ENCODE measurements around the gene GLDC.
"Not testable (repeated sequence)": the region's sequence is repeated elsewhere in the genome, so short reads cannot be mapped to it uniquely, and the experiment has no call there.

Gene GLDC

DNA sequence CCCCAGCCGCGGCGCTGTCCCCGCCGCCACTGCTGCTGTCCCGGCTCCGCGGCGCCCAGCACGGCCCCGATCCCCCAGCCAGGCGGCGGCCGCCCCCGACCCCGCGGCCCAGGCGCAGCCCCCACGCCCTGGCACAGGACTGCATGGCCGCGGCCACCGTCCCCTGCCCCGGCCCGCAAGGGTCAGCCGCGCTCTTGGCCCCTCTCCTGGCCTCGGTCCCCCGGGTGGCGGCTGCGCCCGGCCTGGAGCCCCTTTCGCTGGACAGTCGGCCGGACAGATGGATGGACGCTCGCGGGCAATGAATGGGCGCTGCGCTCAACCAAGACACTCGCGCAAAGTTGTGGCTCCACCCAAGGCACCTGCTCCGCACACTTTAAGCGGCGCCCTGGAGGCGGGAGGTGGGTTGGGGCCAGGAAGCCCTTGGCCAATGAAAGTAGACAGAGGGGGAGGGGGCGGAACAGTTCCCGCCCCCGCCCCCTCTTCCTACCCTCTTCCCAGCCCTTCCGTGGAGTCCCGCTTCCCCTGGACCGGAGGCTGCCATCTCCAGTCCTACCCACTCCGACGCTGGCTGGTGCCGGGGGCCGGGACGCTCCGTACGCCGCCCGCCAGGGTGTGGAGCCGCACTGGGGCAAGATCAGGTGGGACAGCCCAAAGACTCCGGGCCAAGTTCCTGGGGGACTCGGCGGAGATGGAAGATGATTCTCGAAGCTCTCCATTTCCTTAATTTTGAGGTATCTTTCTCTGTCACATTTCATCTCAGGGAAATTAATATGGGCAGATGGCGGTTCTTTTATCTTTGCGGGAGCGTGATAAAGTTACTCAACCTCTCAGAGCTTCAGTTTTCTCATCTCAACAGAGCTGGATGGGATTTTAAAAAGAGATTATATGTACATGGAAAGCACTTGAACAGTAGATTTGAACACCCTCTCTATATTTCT lies at the start of gene GLDC:
GLDC (minus strand) TSS at position 375 of the 938 bp plus-strand sequence; CDS start at position 145, 230 bp downstream.
- peak; percentile 77 for DNase-seq

DNA sequence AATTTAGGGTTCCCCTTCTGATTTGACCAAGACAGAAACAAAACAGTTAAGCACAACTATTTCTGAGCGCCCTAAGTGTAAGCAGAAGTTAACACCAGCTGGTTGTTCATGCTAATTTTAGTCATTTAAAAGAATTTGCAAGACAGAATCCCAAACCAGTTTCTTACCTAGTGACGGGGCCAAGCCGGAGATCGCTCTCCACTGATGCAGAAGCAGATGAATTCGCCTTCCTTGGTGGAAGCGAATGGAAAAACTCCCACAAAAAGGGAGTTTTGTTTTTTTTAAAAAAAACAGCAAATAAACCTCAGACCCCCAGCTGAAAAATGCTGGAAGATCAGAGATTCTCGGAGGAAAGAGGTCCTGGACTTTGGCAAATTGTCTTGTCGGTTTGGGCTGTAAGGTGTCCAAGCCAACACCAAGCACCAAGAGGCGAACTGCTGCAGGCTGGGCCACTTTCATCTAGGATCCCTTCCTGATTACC lies 47.4 kb upstream of the GLDC start:
- no peak for DNase-seq

DNA sequence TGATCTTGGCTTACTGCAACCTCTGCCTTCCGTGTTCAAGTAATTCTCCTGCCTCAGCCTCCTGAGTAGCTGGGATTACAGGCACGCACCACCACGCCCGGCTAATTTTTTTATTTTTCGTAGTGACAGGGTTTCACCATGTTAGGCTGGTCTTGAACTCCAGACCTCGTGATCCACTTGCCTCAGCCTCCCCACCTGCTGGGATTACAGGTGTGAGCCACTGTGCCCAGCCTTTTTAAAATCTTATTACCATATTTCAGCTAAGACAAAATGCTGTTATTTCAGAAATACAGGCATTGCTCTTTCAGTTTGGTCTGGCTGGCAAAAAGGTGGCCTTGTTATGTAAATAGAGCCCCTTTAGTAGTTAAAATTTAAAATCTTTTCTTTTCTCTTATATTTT lies 46.9 kb upstream of the GLDC start:
- no peak for DNase-seq

DNA sequence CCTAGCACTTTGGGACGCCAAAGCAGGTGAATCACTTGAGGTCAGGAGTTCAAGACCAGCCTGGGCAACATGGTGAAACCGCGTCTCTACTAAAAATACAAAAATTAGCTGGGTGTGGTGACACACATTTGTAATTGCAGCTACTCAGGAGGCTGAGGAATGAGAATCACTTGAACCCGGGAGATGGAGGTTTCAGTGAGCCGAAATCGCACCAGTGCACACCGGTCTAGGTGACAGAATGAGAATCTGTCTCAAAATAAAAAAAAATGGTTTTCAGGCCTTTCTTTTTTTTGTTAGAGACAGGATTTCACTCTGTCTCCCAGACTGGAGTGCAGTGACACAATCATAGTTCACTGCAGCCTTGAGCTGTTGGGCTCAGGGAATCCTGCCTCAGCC lies 45.1 kb upstream of the GLDC start:
- DNase-seq, result not testable (repeated sequence)

DNA sequence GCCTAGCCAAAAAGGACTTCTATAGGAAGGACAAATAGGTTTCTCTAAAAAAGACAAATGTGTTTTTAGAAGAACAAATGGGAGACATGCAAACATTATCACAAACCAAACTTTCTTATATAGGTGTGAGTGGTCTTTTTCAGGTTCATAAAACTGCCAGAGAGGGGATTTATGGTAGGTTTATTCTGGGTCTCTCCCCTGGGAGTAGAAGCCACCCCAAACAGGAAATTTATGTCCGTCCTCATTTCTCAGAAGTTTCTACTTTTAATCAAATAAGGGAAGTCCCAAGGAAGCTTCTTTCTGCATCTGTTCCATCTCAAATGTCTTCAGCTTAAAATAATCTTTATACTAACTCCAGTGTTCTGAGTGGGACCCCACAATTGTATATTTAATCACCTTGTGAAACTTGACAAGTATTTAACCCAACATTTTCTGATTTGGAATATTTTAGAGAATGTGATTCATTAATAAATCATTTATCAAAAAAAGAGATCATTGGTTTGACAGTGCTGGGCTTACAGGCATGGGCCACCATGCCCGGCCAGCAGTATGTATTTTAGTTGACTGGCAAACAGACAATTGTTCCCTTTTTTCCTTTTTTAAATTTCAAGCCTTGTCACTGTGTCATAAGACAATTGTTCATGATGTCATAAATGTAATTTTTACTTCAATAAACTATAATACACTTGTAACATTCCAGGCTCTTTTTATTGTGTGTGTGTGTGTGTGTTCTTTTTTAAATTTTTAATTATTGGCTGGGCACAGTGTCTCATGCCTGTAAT lies 44.6 kb upstream of the GLDC start:
- no peak for DNase-seq

DNA sequence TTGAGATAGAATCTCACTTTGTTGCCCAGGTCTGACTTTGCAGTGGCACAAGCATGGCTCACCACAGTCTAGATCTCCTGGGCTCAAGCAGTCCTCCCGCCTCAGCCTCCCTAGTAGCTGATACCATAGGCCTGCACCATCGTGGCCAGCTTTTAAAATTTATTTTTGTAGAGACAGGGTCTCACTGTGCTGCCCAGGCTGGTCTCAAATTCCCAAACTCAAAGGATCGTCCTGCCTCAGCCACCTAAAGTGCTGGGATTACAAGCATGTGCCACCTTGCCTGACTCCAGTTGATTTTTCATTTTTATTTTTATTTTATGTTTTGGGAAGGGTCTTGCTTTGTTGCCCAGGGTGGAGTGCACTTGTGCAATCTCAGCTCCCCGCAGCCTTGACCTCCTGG lies 41.7 kb upstream of the GLDC start:
- DNase-seq, result no peak

DNA sequence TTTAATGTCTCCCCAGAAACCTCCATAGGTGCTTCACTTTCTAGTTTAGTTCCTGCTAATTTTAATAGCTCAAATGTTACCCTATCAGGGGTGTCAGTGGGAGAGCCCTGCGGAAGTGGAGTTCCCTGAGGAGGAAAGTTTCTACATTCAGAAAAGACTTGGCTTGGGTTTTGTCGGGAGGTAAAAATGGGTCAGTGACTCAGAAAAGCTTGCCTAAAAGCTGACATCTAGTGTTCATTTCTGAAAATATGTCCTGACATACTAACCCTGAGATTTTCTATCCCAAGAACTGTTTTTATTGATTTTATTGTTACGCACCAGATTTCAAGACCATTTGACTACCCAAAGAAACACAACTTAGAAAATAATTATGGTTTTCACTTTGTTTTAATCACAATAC lies 40.9 kb upstream of the GLDC start:
- DNase-seq, result peak; percentile 25

DNA sequence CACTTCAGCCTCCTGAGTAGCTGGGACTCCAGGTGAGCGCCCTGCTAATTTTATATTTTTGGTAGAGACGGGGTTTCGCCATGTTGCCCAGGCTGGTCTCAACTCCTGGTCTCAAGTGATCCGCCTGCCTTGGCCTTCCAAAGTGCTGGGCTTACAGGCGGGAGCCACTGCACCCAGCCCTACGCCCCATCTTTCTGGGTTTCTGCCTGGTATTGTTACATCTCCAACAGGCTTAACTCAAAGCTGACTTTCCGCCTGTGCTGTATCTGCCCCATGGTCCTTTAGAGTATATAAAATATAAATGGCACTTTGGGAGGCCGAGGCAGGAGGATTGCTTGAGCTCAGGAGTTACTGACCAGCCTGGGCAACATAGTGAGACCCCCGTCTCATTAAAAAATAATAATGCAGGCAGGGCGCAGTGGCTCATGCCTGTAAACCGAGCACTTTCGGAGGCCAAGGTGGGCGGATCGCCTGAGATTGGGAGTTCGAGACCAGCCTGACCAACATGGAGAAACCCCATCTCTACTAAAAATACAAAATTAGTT lies 36.5 kb upstream of the GLDC start:
- DNase-seq, result no peak

DNA sequence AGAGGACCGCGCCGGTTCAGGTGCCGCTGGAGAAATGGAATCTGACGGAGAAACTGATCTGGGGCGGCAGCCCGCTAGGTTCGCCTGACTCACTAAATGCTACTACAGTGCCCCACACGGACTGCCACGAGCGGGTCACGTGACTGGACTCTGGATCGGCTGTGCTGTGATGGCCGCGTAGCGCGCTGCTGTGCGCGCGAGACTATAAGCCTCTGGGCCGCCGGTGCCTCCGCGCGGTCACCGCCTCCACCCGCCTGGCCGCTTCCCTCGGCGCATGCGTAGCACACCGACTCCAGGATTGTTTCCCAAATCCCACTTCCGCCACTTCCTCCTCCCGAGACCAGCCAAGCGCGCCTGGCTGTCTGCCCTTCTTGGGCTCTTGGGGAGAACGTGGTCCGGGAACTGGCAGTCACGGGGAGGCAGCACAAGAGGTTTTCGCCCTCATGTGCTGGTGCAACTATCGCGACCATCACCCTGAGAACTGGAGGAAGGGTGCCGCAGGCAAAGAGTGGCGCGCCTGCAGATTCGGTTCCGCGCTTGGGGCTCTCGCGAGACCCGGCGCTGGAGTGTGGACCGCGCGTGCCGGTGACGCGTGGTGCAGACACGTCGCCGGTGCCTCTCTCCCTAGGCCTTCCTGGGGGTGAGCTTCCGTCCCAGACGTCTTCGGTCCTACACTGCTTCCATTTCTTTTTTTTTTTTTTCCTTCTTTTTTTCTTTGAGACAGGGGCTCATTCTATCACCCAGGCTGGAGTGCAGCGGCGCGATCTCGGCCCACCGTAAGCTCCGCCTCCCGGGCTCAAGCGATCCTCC lies 35.8 kb upstream of the GLDC start:
- peak; percentile 97 for DNase-seq

DNA sequence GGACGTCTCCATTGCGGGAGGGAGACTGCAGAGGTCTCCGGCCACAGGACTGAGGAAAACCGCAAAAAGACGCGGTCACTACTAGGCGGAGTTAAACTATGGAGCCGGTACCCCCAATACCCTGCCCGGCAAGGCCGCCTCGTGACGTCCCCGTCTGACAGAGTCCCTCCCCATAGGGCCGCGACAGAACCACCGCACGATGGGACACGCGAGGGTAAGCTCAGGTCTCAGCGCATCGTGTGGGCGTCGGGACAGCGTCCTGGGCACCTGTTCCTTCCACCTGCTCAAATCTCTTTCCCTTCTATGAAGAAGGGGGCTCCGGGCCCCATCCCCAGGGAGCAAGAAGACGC lies 35.2 kb upstream of the GLDC start:
- peak; percentile 82 for DNase-seq

DNA sequence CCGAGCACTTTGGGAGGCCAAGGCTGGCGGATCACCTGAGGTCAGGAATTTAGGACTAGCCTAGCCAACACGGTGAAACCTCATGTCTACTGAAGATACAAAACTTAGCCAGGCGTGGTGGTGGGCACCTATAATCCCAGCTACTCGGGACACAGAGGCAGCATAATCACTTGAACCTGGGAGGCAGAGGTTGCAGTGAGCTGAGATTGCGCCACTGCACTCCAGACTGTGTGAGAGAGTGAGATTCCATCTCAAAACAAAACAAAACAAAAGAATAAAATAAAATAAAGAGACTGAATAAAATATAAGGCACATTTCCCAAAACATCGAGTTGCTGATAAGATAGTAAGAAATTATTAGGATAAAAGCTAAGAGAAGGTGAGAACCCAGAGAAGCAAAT lies 32.3 kb upstream of the GLDC start:
- DNase-seq, result no peak

DNA sequence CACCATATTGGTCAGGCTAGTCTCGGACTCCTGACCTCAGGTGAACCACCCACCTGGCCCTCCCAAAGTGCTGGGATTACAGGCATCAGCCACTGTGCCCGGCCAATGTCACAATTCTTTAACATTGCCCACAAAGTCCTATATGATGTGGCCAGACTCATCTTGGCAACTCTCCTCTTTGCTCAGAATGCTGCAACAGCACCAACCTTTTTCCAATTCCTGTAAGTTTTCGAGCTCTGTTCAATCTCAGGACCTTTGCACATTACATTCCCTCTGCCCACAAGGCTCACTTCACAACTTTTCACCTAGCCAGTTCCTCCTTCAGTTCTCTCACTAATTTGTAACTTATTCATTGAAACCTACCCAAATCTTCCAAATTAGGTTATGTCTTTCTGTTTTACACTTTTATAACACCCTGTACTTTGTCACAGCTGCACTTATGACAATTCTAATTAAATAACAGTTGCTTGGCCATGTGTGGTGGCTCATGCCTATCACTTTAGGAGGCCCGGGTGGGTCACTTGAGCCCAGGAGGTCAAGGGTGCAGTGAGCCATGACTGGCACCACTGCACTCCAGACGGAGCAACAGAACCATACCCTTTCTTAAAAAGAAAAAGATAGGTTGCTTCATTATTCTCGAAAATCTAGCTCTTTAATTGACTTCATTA lies 30.9 kb upstream of the GLDC start:
- DNase-seq, result no peak

DNA sequence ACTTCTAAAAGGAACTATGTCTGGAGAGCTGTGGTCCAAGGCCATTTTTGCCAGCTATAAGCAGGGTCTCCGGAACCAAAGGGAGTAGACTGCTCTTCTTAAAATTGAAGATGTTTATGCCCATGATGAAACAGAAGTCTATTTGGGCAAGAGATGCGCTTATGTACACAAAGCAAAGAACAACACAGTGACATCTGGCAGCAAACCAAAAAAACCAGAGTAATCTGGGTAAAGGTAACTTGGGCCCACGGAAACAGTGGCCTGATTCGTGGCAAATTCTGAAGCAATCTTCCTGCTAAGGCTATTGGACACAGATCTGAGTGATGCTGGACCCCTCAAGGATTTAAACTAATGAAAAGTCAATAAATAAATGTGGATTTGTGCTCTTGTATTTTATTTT lies 29.7 kb upstream of the GLDC start:
- DNase-seq, result no peak

DNA sequence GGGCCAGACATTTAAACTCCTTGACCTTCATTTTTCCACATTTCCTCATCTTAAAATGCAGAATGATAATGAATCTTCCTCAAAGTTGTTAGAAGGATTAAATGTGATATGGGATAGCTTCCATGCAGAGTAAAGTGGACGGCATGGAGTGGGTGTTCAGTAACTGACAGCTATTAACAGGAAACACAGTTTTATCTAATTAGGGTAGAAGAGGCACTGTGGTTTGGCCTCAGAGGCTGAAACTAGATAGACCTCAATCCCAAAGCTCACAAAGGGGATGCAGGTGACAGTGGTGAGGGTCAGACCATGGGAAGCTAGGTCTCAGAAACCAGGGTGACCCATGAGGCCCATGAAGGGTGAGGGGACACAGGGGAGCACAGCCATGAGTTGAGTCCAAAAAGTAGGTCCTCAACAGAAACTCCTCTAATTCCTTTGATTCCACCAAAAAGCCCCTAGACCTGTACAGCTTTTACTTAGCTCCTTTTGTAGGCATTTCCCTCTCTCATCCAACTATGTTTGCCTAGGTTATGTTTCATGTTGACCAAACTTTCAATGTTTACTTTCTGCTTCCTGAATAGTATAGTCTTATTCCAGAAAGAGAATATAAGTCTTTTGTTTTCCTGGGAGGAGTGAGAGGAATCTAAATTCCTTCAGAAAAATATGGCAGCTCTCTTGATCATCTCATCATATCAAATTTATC lies 27.9 kb upstream of the GLDC start:
- no peak for DNase-seq

DNA sequence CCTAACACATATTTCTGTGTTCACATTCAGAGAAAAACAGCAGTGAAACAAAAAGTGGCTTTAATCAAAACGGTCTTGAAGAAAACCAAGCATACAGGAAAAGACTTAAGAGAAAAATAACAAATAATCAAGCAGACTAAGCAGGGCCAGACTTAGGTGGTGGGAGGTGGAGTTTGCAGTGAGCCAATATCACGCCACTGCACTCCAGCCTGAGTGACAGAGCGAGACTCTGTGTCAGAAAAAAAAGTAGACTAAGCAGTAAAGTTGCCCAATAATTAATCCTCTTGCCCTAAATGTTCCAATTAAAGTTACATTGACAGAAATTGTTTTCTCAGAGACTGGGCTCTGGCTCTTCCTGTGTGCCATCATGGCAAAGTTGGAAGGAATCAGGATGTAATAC lies 26.6 kb upstream of the GLDC start:
- no peak for DNase-seq

DNA sequence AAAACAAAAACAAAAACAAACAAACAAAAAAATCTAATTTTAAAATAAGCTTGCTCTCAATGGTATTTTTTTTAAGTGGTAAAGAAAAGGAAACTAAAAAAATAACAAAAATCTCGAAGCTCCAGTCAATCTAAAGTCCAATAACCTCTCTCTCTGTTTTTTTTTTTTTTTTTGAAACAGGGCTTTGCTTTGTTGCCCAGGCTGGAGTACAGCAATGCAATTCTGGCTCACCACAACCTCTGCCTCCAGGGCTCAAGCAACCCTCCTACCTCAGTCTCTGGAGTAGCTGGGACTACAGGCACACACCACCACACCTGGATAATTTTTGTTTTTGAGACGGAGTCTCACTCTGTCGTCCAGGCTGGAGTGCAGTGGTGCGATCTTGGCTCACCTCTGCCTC lies 25.9 kb upstream of the GLDC start:
- DNase-seq, result no peak

DNA sequence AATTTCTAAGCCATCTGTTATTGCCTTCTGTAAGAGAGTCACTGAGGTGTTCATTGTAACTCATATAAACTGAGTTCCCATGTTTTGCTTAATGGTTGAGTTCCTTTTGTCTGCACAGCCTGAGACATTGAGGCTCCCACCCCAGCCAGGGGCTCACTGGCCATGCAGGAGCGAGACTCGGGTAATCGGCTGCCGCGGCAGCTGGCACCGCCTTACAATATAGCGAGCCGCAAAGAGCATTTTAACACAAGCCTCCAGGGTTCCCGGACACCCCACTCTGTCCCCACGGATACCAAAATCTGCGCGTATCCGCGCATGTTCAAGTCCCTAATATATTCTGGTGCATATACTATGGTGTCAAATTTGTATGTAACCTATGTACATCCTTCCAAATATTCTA lies 24.4 kb upstream of the GLDC start:
- DNase-seq, result no peak

DNA sequence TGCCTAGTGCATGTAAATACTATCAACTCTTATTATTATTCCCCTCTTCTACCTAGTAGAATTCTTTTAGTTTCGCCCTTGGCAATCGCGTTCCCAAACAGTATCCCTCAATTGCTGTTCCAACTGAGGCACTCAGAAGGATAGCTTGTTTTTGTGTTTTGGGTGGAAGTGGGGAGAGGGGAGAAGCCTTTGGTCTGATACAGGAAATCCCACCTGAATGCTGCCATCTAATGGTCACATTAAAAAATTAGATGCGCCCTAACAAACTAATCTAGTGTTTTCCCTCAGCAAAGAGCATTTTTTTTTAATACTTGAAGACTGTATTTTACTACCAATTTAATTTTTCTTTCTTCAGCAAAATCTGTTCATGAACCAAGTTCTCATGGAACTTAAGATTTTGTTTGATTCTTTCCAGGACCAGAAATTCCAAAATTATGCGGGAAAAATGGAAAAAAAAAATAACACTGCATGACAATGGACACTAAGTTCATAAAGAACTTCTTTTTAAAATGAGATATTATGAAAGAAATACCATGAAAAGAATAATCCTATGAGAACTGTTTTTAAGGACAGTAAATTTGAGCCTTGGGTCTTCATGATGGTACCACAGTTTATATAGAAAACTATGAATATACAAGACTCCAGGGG lies 22.2 kb upstream of the GLDC start:
- DNase-seq, result peak; percentile 48

DNA sequence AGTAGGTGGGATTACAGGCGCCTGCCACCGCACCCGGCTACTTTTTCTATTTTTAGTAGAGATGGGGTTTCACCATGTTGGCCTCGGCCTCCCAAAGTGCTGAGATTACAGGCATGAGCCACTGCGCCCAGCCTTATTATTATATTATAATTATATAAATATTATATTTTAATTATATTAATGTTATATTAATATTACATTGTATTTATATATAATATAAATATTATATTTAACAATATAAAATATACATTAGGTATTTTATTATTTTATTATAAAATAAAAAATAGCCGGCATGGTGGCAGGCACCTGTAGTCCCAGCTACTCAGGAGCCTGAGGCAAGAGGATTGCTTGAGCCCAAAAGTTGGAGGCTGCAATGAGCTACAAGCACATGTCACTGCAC lies 21.6 kb upstream of the GLDC start:
- no peak for DNase-seq

DNA sequence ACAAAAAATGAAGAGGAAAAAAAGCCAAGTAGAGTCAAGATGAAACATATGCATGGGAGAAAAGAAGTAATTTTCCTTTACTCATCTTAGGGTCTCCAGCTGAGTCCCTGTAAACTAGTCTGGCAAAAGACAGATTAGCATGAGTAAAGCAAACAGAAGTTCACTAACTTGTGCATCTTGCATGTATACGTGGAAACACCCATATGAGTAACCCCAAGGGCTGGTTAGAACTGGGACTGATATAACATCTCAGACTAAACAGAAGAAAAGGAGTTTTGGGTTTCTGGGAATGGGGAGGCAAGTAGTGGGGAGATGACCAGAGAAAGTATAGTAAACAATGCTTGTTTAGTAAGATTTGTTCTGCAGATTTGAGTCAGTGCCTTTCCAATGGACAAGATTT lies 20.1 kb upstream of the GLDC start:
- DNase-seq, result no peak

DNA sequence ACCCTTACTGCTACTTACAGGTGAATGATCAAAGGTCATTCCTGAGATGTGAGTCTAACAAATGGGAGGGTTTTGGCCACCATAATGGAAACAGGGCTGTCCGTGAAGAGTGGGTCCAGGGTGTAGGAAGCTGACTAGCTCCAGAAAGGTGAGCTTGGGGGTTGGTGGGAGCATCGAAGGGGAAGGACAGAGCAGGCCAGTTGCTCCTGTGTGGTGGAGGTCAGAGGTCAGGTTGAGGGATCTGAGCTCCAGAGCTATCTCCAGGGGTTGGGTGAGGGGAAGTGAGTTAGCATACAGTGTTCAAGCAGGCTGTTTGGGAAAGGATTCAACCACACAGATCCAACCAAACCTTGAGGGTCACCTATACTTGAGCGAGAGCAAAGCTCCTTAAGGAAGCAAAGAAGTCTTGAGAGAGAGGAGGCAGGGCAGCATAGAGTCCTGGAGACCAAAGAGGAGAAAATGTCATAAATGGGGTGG lies 18.7 kb upstream of the GLDC start:
- DNase-seq, result no peak

All from activated CD4-positive, alpha-beta T cell treated with anti-CD3 and anti-CD28 coated beads, Interleukin-10, Interleukin-2, amounts not matched to agents 100 ng/mL and 50 ng/mL, durations not matched to agents 16 hours and 8 hours (primary cell).